ENCODE results near the gene SRPK1.

The SRPK1 gene

GRCh38 chr6:35801148-35801547 lies 119.8 kb downstream of the SRPK1 start:
- Histone ChIP-seq H3K4me2 (no peak overlapping the region), H3K9ac (no peak overlapping the region), H3K4me3 (IDR thresholded peaks at IDR 0.05; ENCODE audit: insufficient read depth, low read depth, low read length) (no peak overlapping the region), H2AFZ (ENCODE audit: low read depth) (no peak overlapping the region), H4K20me1 (ENCODE audit: insufficient read depth) (no peaks in the 10 kb centered on the region), H3K4me1 (ENCODE audit: low read depth, poor library complexity, severe bottlenecking) (no peaks in the 10 kb centered on the region), H3K27me3 (ENCODE audit: insufficient read depth, low read depth) (no peaks in the 10 kb centered on the region), H3K27ac (no peak overlapping the region), H3K79me2 (ENCODE audit: insufficient read depth, low read depth) (no peaks in the 10 kb centered on the region), H3K36me3 (ENCODE audit: insufficient read depth) (no peaks in the 10 kb centered on the region)
- TF ChIP-seq CTCF (conservative IDR thresholded peaks at IDR 0.05; ENCODE audit: low read depth, low read length), result no peak

GRCh38 chr6:35798706-35799105 lies 122.2 kb downstream of the SRPK1 start:
- Histone ChIP-seq H3K4me1 (ENCODE audit: low read depth, poor library complexity, severe bottlenecking) (no peaks in the 10 kb centered on the region), H4K20me1 (ENCODE audit: insufficient read depth) (no peaks in the 10 kb centered on the region), H3K27ac (no peak overlapping the region), H3K9ac (no peak overlapping the region), H3K4me2 (no peak overlapping the region), H3K36me3 (ENCODE audit: insufficient read depth) (no peaks in the 10 kb centered on the region), H3K27me3 (ENCODE audit: insufficient read depth, low read depth) (no peaks in the 10 kb centered on the region), H2AFZ (ENCODE audit: low read depth) (no peak overlapping the region), H3K4me3 (IDR thresholded peaks at IDR 0.05; ENCODE audit: insufficient read depth, low read depth, low read length) (no peak overlapping the region), H3K79me2 (ENCODE audit: insufficient read depth, low read depth) (no peaks in the 10 kb centered on the region)
- TF ChIP-seq CTCF (conservative IDR thresholded peaks at IDR 0.05; ENCODE audit: low read depth, low read length), result no peak

- Histone ChIP-seq H3K4me2 (no peak overlapping the region), H3K27ac (no peak overlapping the region), H4K20me1 (ENCODE audit: insufficient read depth) (no peaks in the 10 kb centered on the region), H3K36me3 (ENCODE audit: insufficient read depth) (no peaks in the 10 kb centered on the region), H3K9ac (no peak overlapping the region), H2AFZ (ENCODE audit: low read depth) (no peak overlapping the region), H3K4me3 (IDR thresholded peaks at IDR 0.05; ENCODE audit: insufficient read depth, low read depth, low read length) (no peak overlapping the region), H3K79me2 (ENCODE audit: insufficient read depth, low read depth) (no peaks in the 10 kb centered on the region), H3K4me1 (ENCODE audit: low read depth, poor library complexity, severe bottlenecking) (no peaks in the 10 kb centered on the region), H3K27me3 (ENCODE audit: insufficient read depth, low read depth) (no peaks in the 10 kb centered on the region)
- no peak for TF ChIP-seq CTCF (conservative IDR thresholded peaks at IDR 0.05; ENCODE audit: low read depth, low read length)
Measured at GRCh38 chr6:35797837-35798526, 122.9 kb downstream of the SRPK1 start.

- Histone ChIP-seq H3K4me2 (no peak overlapping the region), H4K20me1 (ENCODE audit: insufficient read depth) (no peaks in the 10 kb centered on the region), H3K27ac (no peak overlapping the region), H3K79me2 (ENCODE audit: insufficient read depth, low read depth) (no peaks in the 10 kb centered on the region), H3K4me1 (ENCODE audit: low read depth, poor library complexity, severe bottlenecking) (no peaks in the 10 kb centered on the region), H3K27me3 (ENCODE audit: insufficient read depth, low read depth) (no peaks in the 10 kb centered on the region), H3K36me3 (ENCODE audit: insufficient read depth) (no peaks in the 10 kb centered on the region), H3K4me3 (IDR thresholded peaks at IDR 0.05; ENCODE audit: insufficient read depth, low read depth, low read length) (no peak overlapping the region), H3K9ac (no peak overlapping the region), H2AFZ (ENCODE audit: low read depth) (no peak overlapping the region)
- TF ChIP-seq CTCF (conservative IDR thresholded peaks at IDR 0.05; ENCODE audit: low read depth, low read length), result no peak
Measured at GRCh38 chr6:35796236-35796635, 124.7 kb downstream of the SRPK1 start.

Measured in KMS-11 (cell line).